Urinary bladder (tissue), 4 donors: ENCODE data around the gene ESR1. TPM values are rescaled to one million over a fixed set of nuclear protein-coding genes. Genes with fewer than 3 reads are reported as not detected.

Source experiments
- DNase-seq: peaks from one replicate; pipeline ENCODE4 v3.0.0-alpha.2; 2015; ENCODE audit errors: extremely low spot score
- H3K27ac ChIP-seq: one replicate; pipeline ENCODE4 v1.5.1; 2013; ENCODE audit warnings: low read depth, mild to moderate bottlenecking, moderate library complexity
- H3K36me3 ChIP-seq: one replicate; pipeline ENCODE4 v1.6.1; 2013; ENCODE audit warnings: mild to moderate bottlenecking, moderate library complexity; ENCODE audit not compliant: insufficient read depth
- H3K4me1 ChIP-seq: one replicate; pipeline ENCODE4 v1.6.1; 2013; ENCODE audit warnings: mild to moderate bottlenecking, moderate library complexity; ENCODE audit not compliant: insufficient read depth
- H3K4me3 ChIP-seq: one replicate; pipeline ENCODE4 v1.5.1; 2013; ENCODE audit warnings: low read depth, low read length
- WGBS: extraction: QIAGEN DNeasy Blood & Tissue Kit; methylation state at CpG from one replicate; pipeline ENCODE4 v1.1.7; 2013; 5-methylcytosine and 5-hydroxymethylcytosine counted together
- polyA plus RNA-seq: library from polyadenylated mRNA; stranded (reverse); fragments of 200-250 nt; gene quantifications from one replicate; pipeline ENCODE4 v1.2.3, GENCODE V29; 2013
- total RNA-seq: library from RNA; depleted of rRNA; stranded (reverse); fragments of >200 nt; gene quantifications from one replicate; pipeline ENCODE4 v1.2.3, GENCODE V29; 2014
- donor health status: healthy with polysubstance abuse.
- donor health status: healthy.

Gene ESR1
- total RNA-seq, result 6.9 TPM
- 1.8 TPM for polyA plus RNA-seq

- no peak for DNase-seq
- 5% methylated on average over 73 of the region's 73 CpGs for WGBS
- H3K4me3 ChIP-seq, result peak within 1 kb of the TSS; percentile 64
- no peaks in the 10 kb centered on the region for H3K4me1 ChIP-seq
- no peaks in the 10 kb centered on the region for H3K36me3 ChIP-seq
- no peak within 1 kb of the TSS for H3K27ac ChIP-seq
Observed at GRCh38 chr6:151807513-151808370, at the start of gene ESR1. Gene ESR1 (plus strand): TSS chr6:151807682. CDS start chr6:151807913, 231 bp downstream.

GRCh38 chr6:151760486-151760885, 47.0 kb upstream of the ESR1 start:
- Histone ChIP-seq H3K4me1 (no peaks in the 10 kb centered on the region), H3K27ac (no peak overlapping the region), H3K4me3 (no peak overlapping the region), H3K36me3 (no peaks in the 10 kb centered on the region)
- 91% methylated on average over 7 of the region's 7 CpGs for WGBS
- DNase-seq, result no peak

GRCh38 chr6:151761851-151762250, 45.6 kb upstream of the ESR1 start:
- Histone ChIP-seq H3K27ac (no peak overlapping the region), H3K4me1 (no peaks in the 10 kb centered on the region), H3K4me3 (no peak overlapping the region), H3K36me3 (no peaks in the 10 kb centered on the region)
- 73% methylated on average over 4 of the region's 4 CpGs for WGBS
- no peak for DNase-seq

GRCh38 chr6:151762817-151763216, 44.7 kb upstream of the ESR1 start:
- peak overlapping the region; percentile 1 for H3K4me3 ChIP-seq
- DNase-seq, result no peak
- no peak overlapping the region for H3K27ac ChIP-seq
- WGBS, result 98% methylated on average over 4 of the region's 4 CpGs
- no peaks in the 10 kb centered on the region for H3K36me3 ChIP-seq
- no peaks in the 10 kb centered on the region for H3K4me1 ChIP-seq

- Histone ChIP-seq H3K36me3 (no peaks in the 10 kb centered on the region), H3K27ac (no peak overlapping the region), H3K4me1 (no peaks in the 10 kb centered on the region), H3K4me3 (peak overlapping the region; percentile 1)
- DNase-seq, result no peak
- 57% methylated on average over 9 of the region's 9 CpGs for WGBS
Observed at GRCh38 chr6:151763303-151763702, 44.2 kb upstream of the ESR1 start.

GRCh38 chr6:151763938-151764680, 43.4 kb upstream of the ESR1 start:
- H3K27ac ChIP-seq, result no peak overlapping the region
- 32% methylated on average over 20 of the region's 20 CpGs for WGBS
- no peaks in the 10 kb centered on the region for H3K4me1 ChIP-seq
- no peak for DNase-seq
- H3K4me3 ChIP-seq, result peak overlapping the region; percentile 10
- H3K36me3 ChIP-seq, result no peaks in the 10 kb centered on the region

GRCh38 chr6:151765444-151765886, 42.0 kb upstream of the ESR1 start:
- H3K4me3 ChIP-seq, result no peak overlapping the region
- no peaks in the 10 kb centered on the region for H3K36me3 ChIP-seq
- peak; percentile 41 for DNase-seq
- H3K4me1 ChIP-seq, result no peaks in the 10 kb centered on the region
- 3% methylated on average over 2 of the region's 2 CpGs for WGBS
- H3K27ac ChIP-seq, result no peak overlapping the region

GRCh38 chr6:151772446-151772845, 35.0 kb upstream of the ESR1 start:
- no peak for DNase-seq
- no peak overlapping the region for H3K4me3 ChIP-seq
- 66% methylated on average over 1 of the region's 1 CpG for WGBS
- no peaks in the 10 kb centered on the region for H3K4me1 ChIP-seq
- H3K27ac ChIP-seq, result no peak overlapping the region
- no peaks in the 10 kb centered on the region for H3K36me3 ChIP-seq

- Histone ChIP-seq H3K27ac (no peak overlapping the region), H3K4me3 (no peak overlapping the region), H3K4me1 (no peaks in the 10 kb centered on the region), H3K36me3 (no peaks in the 10 kb centered on the region)
- no peak for DNase-seq
- 86% methylated on average over 3 of the region's 3 CpGs for WGBS
Observed at GRCh38 chr6:151773382-151773781, 34.1 kb upstream of the ESR1 start.

- no peak overlapping the region for H3K4me3 ChIP-seq
- H3K36me3 ChIP-seq, result no peaks in the 10 kb centered on the region
- H3K27ac ChIP-seq, result no peak overlapping the region
- 80% methylated on average over 2 of the region's 2 CpGs for WGBS
- H3K4me1 ChIP-seq, result peaks cover 1% of the 10 kb centered on the region
- DNase-seq, result no peak
Observed at GRCh38 chr6:151782560-151782959, 24.9 kb upstream of the ESR1 start.

- no peak overlapping the region for H3K4me3 ChIP-seq
- no peaks in the 10 kb centered on the region for H3K36me3 ChIP-seq
- H3K27ac ChIP-seq, result no peak overlapping the region
- H3K4me1 ChIP-seq, result peaks cover 1% of the 10 kb centered on the region
- no peak for DNase-seq
- WGBS, result 77% methylated on average over 2 of the region's 2 CpGs
Observed at GRCh38 chr6:151783692-151784091, 23.8 kb upstream of the ESR1 start.

GRCh38 chr6:151784441-151785214, 22.9 kb upstream of the ESR1 start:
- Histone ChIP-seq H3K27ac (no peak overlapping the region), H3K4me3 (no peak overlapping the region), H3K36me3 (no peaks in the 10 kb centered on the region), H3K4me1 (peaks cover 1% of the 10 kb centered on the region)
- no peak for DNase-seq

- no peak overlapping the region for H3K4me3 ChIP-seq
Observed at GRCh38 chr6:151796842-151797530, 10.5 kb upstream of the ESR1 start.

More at GRCh38 chr6:151796842-151797530, 10.5 kb upstream of the ESR1 start:
- 70% methylated on average over 5 of the region's 5 CpGs for WGBS
- no peak for DNase-seq
- Histone ChIP-seq H3K4me1 (no peaks in the 10 kb centered on the region), H3K36me3 (no peaks in the 10 kb centered on the region), H3K27ac (no peak overlapping the region)
